ENCODE measurements around the gene KCNJ1.

The KCNJ1 gene

GRCh38 chr11:128807909-128808308 is 59.2 kb downstream of the KCNJ1 start:
- TF ChIP-seq MAX (IDR thresholded peaks at IDR 0.05; ENCODE audit: low read depth, low read length) (no peak), MYC (IDR thresholded peaks at IDR 0.05; ENCODE audit: low read depth, low read length) (no peak), POLR2A (IDR thresholded peaks at IDR 0.05; ENCODE audit: extremely low read depth, insufficient read length) (no peak), CTCF (IDR thresholded peaks at IDR 0.05; ENCODE audit: low read depth, low read length) (no peak)
- DNase-seq (ENCODE audit: low read depth): no peak
- H3K4me3 ChIP-seq (ENCODE audit: low read depth, low read length): no peak overlapping the region

GRCh38 chr11:128806506-128807261 is 60.4 kb downstream of the KCNJ1 start:
- no peak overlapping the region for H3K4me3 ChIP-seq (ENCODE audit: low read depth, low read length)
- TF ChIP-seq MAX (IDR thresholded peaks at IDR 0.05; ENCODE audit: low read depth, low read length) (no peak), MYC (IDR thresholded peaks at IDR 0.05; ENCODE audit: low read depth, low read length) (no peak), CTCF (IDR thresholded peaks at IDR 0.05; ENCODE audit: low read depth, low read length) (no peak), POLR2A (IDR thresholded peaks at IDR 0.05; ENCODE audit: extremely low read depth, insufficient read length) (no peak)
- DNase-seq (ENCODE audit: low read depth): no peak

- H3K4me3 ChIP-seq (ENCODE audit: low read depth, low read length): no peak overlapping the region
- DNase-seq (ENCODE audit: low read depth): no peak
- TF ChIP-seq POLR2A (IDR thresholded peaks at IDR 0.05; ENCODE audit: extremely low read depth, insufficient read length) (no peak), CTCF (IDR thresholded peaks at IDR 0.05; ENCODE audit: low read depth, low read length) (no peak), MAX (IDR thresholded peaks at IDR 0.05; ENCODE audit: low read depth, low read length) (no peak), MYC (IDR thresholded peaks at IDR 0.05; ENCODE audit: low read depth, low read length) (no peak)
Observed at GRCh38 chr11:128804481-128804880, 62.6 kb downstream of the KCNJ1 start.

- TF ChIP-seq MAX (IDR thresholded peaks at IDR 0.05; ENCODE audit: low read depth, low read length) (no peak), POLR2A (IDR thresholded peaks at IDR 0.05; ENCODE audit: extremely low read depth, insufficient read length) (no peak), CTCF (IDR thresholded peaks at IDR 0.05; ENCODE audit: low read depth, low read length) (no peak), MYC (IDR thresholded peaks at IDR 0.05; ENCODE audit: low read depth, low read length) (no peak)
- no peak overlapping the region for H3K4me3 ChIP-seq (ENCODE audit: low read depth, low read length)
- no peak for DNase-seq (ENCODE audit: low read depth)
Observed at GRCh38 chr11:128803449-128804245, 63.4 kb downstream of the KCNJ1 start.

- TF ChIP-seq MAX (IDR thresholded peaks at IDR 0.05; ENCODE audit: low read depth, low read length): no peak
- TF ChIP-seq MYC (IDR thresholded peaks at IDR 0.05; ENCODE audit: low read depth, low read length): no peak
- no peak for TF ChIP-seq POLR2A (IDR thresholded peaks at IDR 0.05; ENCODE audit: extremely low read depth, insufficient read length)
- no peak for TF ChIP-seq CTCF (IDR thresholded peaks at IDR 0.05; ENCODE audit: low read depth, low read length)
- H3K4me3 ChIP-seq (ENCODE audit: low read depth, low read length): no peak overlapping the region
- no peak for DNase-seq (ENCODE audit: low read depth)
Observed at GRCh38 chr11:128803011-128803410, 64.1 kb downstream of the KCNJ1 start.
